SHP77 treated with DMSO at 0.1 percent for 48 hours (cell line): Measurements from ENCODE around the gene OAS2.

Experiments
- DNase-seq: peaks from one replicate; lab custom pipeline; 2025; lab: John Stamatoyannopoulos, UW

Gene OAS2, protein sequence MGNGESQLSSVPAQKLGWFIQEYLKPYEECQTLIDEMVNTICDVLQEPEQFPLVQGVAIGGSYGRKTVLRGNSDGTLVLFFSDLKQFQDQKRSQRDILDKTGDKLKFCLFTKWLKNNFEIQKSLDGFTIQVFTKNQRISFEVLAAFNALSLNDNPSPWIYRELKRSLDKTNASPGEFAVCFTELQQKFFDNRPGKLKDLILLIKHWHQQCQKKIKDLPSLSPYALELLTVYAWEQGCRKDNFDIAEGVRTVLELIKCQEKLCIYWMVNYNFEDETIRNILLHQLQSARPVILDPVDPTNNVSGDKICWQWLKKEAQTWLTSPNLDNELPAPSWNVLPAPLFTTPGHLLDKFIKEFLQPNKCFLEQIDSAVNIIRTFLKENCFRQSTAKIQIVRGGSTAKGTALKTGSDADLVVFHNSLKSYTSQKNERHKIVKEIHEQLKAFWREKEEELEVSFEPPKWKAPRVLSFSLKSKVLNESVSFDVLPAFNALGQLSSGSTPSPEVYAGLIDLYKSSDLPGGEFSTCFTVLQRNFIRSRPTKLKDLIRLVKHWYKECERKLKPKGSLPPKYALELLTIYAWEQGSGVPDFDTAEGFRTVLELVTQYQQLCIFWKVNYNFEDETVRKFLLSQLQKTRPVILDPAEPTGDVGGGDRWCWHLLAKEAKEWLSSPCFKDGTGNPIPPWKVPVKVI

DNA sequence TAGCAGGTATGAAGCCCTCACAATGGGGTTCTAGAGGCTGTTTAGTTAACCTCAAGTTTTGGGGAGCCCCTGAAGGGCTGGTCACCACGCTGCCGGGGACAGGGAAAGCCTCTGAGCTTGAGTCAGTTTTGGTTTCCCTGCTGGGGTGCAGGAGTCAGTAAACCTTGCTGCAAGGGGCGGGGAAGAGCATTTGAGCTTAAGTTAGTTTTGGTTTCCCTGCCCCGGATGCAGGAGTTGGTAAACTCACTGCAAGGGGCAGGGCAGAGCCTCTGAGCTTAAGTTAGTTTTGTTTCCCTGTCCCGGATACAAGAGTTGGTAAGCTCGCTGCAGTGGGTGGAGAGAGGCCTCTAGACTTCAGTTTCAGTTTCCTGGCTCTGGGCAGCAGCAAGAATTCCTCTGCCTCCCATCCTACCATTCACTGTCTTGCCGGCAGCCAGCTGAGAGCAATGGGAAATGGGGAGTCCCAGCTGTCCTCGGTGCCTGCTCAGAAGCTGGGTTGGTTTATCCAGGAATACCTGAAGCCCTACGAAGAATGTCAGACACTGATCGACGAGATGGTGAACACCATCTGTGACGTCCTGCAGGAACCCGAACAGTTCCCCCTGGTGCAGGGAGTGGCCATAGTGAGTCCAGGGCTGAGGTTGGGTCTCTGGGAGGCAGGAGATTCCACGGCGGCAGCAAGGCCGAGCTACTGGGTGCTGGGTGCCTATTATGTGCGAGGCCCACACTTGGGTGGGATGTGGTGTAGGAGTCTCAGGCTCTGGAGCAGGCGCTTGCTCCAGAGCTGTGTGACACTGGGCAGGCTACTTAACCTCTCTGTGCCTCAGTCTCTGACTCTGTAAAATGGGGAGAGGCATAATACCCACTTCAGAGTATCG is at the start of gene OAS2:
Gene OAS2, plus strand, starts transcription at position 357 of the 878 bp plus-strand sequence. Its CDS starts 90 bp downstream, at position 447.
- DNase-seq: no peak

DNA sequence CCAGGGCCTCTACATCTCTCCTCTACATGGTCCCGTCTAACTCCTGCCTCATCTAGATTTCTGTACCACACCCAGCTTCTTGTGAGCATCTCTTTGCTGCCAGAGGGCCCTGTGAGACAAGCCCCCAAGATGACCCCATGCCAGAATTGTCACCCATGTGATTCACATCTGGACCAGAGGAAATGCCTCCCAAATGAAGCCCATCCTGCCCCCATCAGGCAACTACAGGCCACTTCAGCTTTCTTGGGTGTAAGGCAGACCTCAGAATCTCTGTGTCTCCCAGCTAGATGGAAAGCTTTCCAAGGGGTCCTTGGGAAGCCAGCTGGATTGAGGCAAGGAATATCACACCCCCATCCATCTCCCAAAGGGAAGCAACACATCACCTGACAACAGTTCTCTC is 49.3 kb upstream of the OAS2 start:
- no peak for DNase-seq

DNA sequence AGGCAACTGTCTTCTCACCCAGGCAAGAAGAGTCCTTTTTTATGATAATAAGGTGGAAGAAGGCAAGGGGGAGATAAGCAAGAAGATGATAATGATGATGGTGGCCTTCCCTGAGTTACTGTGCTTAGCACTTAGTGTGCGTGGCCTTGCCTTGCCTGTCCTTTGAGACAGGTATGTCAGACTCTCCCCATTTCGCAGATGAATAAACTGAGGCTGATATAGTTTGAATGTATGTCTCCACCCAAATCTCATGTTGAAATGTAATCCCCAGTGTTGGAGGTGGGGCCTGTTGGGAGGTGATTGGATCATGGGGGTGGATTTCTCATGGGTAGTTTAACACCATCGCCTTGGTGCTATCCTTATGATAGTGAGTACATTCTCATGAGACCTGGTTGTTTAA is 48.6 kb upstream of the OAS2 start:
- no peak for DNase-seq

DNA sequence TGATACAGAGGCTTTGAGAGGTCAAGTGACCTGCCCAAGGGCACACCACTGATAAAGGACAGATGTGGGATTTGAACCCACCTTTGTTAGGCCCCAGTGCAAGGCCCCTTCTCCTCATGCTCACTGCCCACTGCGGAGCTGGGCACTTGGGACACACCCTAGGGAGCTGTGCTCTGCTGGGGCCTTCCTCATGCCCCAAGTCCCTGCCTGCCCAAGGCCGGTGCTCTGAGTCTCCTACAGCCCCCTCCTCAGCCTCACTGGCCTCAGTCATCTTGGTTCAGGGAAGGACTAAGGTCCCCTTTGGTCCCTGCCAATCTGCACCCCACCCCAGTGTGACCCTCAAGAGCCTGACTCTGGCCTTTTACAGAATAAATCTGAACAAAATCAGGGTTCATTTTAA is 48.0 kb upstream of the OAS2 start:
- DNase-seq: no peak

DNA sequence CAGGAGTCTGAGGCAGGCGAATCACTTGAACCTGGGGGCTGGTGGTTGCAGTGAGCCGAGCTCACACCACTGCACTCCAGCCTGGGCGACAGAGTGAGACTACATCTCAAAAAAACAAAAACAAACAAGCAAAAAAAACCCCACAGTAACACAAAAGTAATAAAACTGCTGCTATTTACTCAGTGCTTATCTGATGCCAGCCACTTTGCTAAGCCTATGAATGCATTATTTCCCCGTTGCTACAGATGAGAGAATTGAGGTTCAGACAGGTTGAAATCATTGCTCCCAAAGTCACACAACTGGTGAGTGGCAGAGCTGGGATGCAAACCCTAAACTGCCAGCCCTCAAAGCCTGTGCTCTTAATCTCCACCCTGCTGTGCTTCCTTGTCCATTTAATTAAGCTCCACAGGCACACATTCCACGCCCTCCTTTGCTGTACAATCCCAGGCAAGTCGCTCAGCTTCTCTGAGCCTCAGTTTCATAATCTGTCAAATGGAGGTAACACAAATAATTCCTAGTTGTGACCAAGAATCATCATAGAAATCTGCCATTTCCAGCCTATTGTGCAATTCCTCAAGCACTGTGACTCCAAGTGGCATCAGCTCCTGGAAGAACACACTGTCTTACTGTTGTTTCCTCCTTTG is 45.7 kb upstream of the OAS2 start:
- no peak for DNase-seq

DNA sequence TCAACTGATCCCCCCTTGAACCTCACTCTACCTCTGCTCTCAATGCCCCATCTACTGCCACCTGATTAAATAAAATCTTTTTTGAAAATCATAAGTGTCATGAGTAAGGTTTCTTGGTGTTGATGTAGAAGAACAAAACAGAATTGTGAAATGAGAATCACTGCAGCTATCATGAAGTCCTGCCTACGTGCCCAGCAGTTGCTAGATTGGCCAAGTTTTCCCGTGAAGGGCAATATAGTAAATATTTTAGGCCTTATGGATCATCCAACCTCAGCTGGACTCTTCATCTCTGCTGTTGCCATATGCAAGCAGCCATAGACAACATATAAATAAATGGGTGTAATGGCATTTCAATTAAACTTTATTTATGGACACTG is 45.2 kb upstream of the OAS2 start:
- no peak for DNase-seq

DNA sequence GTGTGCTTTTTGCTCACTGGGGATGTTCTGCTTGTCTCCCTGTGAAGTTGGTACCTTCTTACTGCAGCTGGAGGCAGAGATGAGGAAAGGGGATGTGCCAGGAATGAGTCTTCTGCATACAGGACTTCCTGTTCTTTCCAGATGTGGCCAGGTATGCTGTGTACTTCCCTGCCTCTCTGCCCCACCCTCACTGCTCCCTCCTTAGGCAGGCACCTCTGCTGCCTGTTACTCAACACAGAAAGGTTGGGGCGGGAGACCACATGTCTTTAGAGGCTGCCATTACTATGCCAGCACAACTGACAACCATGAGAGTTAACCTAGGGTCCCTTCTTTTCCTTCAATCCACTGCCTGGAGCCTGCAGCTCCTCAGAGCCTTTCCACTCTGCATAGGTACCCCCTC is 42.1 kb upstream of the OAS2 start:
- no peak for DNase-seq

DNA sequence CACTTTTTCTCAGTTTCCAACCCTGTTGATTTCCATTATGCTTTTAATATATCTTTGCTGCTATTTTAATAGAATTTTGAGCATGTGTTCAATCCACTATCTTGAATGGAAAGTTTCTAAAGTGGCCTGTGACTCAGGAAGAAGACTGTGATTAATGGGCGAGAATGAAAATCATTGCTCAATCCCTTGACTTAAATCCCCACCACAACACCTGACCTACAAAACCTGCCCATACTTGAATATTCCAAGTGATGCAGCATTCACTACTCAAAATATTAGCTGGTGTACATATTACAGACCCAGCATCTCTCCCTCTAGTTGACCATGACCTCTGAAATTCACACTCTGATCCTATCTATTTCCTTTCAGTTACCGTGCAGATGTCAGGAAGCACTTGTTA is 41.4 kb upstream of the OAS2 start:
- no peak for DNase-seq

DNA sequence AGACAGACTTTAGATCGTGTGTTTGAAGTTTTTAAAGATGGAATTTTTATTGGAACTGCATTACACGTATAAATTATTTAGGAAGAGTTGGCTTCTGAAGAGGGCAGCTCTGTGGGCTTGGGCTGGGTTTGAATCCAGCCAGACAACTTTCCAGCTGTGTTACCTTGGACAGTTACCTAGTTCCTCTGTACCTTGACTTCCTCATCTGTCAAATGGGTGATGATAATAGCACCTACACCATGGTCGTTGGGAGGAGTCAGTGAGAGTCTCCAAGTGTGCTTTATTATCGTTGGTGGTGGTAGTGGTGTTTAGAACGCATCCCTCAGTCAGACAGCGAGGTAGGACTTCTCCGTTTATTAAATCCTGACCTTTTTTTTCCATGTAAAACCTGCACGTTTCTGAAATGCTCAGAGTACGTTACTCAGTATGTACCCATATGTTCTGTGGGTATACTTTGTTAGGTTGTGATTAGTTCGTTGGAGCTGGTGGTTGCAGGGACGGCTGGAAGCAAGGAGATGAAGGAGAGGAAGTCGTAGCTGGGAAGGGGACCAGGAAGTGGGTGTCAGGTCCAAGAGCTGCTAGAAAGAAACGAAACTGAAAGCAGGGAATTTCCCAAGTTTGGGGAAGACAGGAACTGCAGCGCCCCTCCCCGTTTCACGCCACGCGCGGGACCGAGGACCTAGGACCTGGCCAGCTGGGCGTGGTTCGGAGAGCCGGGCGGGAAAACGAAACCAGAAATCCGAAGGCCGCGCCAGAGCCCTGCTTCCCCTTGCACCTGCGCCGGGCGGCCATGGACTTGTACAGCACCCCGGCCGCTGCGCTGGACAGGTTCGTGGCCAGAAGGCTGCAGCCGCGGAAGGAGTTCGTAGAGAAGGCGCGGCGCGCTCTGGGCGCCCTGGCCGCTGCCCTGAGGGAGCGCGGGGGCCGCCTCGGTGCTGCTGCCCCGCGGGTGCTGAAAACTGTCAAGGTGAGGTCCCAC is 40.3 kb upstream of the OAS2 start, which contains the start of gene OAS3:
Gene OAS3, plus strand, starts transcription at position 734 of the 979 bp plus-strand sequence. Its CDS starts 57 bp downstream, at position 791.
- DNase-seq: no peak

DNA sequence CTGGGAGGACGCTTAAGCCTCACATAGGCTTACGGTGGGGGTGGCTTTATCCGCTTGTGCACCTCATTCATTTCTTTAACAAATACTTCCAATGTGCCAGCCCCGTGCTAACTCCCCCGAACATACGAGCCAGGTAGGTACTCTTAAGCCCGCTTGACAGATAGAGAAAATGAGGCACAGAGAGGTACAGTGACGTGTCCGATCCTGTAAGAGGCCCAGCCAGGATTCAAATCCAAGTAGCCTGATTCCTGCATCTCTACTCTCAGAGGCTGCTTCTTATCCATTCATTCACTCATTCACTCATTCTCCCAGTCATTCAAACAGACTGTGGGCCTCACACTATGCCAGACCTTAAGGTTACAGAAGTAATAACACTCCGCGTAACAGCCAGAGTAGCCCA is 39.6 kb upstream of the OAS2 start:
- no peak for DNase-seq

DNA sequence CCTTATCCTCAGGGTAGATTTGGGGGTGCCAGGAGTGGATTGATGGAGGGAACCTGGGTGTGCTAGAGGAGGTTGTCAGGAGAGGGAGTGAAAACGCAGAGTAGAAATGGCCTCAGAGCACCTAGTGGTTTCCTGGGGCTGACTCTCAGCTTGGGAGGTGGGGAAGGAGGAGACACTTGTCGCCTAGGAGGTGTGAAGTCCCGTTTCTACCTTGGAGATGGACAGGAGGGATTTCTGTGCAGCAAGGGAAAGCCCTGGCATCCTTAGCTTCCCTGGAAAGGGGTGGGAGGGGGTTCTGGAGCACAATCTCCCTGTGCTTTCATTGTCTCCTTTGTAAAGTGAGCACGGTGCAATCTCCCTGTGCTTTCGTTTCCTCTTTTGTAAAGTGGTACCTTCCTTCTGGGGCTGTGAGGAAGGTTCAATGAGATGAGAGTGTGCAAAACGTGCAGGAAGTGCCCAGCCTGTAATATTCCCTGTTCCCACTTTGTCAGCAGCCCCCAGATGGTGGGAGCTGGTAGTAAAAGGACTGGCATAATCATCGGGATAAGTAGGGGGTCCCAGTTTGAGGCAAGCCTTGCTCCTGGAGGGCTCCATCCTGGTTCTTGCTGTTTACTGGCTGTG is 38.4 kb upstream of the OAS2 start:
- DNase-seq: no peak

DNA sequence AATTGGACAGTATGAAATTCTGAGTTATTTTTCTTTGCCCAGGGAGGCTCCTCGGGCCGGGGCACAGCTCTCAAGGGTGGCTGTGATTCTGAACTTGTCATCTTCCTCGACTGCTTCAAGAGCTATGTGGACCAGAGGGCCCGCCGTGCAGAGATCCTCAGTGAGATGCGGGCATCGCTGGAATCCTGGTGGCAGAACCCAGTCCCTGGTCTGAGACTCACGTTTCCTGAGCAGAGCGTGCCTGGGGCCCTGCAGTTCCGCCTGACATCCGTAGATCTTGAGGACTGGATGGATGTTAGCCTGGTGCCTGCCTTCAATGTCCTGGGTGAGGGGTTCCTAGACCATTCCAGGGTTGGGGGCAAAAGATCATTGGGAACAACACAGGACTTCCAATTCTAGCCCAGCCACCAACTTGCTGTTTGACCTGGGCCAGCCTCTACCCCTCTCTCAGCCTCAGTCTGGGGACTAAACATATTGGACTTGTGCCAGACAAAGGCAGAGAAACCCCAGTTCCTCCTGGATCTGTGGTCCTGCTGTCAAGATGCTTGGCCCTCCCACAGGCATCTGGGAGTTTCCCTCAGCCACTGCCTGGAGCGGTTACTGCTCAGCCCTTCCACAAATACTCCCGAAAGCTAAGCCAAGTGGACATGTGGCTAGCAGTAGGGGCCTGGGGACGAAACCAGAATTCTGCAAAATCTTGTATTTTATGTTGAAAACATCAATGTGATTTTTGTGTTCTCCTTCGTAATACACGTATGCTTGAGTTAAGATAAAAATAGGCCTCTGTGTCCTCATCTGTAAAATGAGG is 36.6 kb upstream of the OAS2 start:
- no peak for DNase-seq

DNA sequence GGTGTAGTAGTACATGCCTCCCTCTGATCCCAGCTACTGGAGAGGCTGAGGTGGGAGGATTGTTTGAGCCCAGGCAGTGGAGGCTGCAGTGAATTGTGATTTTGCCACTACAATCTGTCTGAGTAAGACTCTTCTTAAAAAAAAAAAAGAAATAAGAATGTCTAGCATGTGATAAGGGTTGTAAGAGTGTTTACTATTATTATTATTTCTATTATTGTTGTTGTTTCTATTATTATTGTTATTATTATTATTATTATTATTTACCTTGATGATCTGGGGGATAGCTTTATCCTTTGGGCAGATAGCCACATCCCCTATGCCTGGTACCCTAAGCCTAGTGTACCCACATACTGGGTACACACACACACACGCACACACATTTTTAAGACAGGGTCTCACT is 35.7 kb upstream of the OAS2 start:
- DNase-seq: no peak

DNA sequence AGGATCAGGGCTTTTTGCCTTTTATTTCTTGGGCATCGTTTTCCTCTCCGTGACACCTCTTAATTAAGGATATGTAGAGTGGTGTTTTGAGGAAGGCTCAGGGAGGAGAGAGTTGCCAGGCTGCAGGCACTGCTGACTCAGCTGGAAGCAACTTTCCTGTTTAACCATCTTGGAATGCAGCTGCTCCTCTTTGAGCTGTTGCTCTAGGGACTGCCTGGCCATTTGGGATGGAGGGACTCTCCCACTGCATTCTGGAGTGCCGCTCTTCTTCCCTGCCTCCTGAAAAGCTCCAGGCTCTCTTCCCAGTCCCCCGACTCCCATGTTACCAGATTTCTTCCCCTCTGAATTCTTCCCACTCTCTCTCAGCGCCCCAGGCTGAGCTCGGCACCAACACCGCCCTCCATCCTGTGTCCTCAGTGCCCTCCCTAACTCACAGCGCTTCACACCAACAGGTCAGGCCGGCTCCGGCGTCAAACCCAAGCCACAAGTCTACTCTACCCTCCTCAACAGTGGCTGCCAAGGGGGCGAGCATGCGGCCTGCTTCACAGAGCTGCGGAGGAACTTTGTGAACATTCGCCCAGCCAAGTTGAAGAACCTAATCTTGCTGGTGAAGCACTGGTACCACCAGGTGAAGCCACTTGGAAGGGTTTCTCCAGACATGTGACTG is 34.2 kb upstream of the OAS2 start:
- DNase-seq: no peak

DNA sequence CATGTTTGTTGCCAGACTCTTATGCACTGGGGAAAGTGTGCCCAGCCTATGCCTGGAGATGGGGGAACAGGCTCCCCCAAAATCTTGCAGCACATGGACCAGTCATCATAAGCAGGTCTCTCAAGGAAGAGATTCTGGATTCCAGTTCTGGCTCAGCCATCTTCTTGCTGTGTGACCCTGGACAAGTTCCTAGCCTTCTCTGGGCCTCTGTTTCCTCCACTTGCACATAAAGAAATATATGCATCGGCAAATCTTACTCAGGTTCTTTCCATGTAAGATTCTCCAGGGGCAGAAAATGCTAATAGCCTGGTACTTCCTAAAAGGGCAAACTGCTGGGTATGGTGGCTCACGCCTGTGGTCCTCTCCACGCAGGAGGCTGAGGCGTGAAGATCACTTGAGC is 32.8 kb upstream of the OAS2 start:
- DNase-seq: no peak

DNA sequence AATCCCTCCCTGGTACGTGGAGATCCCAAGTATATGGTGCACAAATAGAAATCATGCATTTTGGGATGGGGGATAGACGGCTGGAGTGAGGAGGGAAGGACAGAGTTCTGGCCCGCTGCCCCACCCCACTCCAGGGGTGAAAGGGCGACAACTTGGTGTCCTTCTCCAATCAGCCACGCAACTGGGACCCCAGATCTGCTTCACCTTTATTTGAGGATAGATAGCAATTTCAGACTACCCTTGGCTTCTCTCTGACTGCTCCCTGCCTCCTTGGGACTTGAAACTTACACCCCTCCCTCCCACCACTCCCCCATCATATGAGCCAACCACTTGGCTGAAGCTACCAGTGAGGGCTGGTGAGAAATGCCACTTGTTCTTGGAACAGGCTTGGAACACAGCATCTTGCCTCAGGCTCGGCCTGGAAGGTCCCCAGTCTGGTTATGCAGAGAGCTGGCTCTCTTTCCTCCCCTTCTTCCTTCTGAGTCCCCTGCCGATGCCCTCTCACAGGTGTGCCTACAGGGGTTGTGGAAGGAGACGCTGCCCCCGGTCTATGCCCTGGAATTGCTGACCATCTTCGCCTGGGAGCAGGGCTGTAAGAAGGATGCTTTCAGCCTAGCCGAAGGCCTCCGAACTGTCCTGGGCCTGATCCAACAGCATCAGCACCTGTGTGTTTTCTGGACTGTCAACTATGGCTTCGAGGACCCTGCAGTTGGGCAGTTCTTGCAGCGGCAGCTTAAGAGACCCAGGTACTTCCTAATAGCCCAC is 31.9 kb upstream of the OAS2 start:
- DNase-seq: no peak

DNA sequence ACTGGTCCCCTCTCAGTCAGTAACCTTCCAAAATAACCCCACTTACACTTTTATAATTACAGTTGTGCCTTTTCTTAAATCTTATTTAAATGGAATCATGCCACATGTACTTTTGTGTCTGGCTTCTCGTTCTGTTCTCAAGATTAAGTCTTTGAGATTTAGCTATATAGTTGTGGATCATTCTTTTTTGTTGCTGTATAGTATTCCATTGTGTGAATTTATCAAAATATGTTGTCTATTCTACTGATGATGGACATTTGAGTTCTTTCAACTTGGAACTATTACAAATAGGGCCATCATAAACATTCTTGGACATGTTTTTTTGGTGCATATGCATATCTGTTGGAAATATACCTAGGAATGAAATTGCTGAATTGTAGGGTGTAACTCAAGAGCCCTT is 31.0 kb upstream of the OAS2 start:
- DNase-seq: no peak

DNA sequence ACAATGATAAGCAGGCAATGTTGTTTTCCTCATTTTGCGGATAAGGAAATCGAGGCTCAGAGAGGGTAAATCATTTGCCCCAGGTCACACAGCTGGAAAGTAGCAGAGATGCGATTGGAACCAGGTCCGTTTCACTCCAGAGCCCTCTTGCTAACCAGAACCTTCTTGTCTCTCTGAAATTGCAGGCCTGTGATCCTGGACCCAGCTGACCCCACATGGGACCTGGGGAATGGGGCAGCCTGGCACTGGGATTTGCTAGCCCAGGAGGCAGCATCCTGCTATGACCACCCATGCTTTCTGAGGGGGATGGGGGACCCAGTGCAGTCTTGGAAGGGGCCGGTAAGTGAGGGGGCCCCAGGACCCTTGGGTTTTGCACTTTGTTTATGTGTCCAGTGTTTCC is 30.6 kb upstream of the OAS2 start:
- no peak for DNase-seq
